HG03060 (cell line): Measurements from ENCODE around the gene CFAP97D1.

Experiments
- ATAC-seq: cut with Tn5 transposase; IDR thresholded peaks from one replicate; pipeline ENCODE4 v1.9.1; 2021; ENCODE audit warnings: low read depth, moderate number of reproducible peaks; ENCODE audit not compliant: unreplicated experiment

The CFAP97D1 gene

DNA sequence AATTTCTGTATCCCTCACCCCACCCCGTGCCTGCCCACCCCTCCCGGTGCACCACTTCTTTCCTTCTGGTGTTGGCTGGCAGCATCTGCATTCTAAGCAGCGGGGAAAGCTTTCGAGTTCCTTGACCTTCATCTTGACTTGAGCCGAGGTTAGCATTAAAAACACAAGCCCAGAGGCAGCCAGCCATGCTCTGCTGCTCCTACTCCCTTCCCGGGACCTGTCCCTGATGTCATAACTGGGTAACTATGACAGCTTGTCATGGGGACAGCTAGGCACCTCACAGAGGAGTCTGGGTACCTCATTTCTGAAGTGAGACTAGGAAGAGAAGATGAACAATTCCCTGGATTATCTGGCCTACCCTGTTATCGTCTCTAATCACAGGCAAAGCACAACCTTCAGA lies at the start of gene CFAP97D1:
Gene CFAP97D1, plus strand, starts transcription at position 301 of the 400 bp plus-strand sequence. Its CDS starts 28 bp downstream, at position 329.
- no peak for ATAC-seq

DNA sequence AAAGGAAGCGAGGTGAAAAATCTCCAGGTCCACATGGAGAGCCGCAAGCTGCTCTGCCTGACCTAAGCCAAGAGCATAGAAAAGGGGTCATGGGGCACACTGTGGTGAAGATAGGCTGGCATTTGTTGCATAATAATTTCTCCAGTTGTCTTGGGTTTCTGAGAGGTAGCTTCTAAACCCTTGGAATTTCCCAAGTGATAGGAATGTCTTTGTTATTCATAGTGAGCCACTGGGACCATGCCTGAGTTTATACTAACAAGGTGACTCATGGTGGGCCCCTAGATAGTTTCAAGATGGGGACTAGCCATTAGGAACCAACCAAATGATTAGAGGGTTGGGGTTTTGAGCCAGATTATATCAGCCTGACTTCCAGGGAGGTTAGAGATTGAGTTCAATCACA lies 47.3 kb upstream of the CFAP97D1 start:
- no peak for ATAC-seq

DNA sequence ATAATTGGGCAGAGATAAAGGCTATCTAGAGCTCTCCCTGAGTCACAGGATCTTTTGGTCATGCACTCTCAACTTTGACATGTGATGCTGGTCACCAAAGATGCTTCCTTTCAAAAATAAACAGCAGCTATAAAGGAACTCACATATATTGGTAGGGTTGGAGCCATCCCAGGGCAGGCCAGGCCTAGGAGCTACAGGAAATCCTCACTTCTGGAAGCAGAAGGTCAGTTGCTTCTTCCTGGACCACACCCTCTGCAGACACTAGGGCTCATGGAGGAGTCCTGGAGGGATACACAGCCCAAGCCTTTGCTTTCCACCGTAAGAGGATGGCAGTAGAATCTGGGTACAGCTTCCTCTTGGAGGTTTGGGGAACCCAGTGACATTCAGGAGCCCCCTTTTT lies 46.3 kb upstream of the CFAP97D1 start:
- no peak for ATAC-seq

DNA sequence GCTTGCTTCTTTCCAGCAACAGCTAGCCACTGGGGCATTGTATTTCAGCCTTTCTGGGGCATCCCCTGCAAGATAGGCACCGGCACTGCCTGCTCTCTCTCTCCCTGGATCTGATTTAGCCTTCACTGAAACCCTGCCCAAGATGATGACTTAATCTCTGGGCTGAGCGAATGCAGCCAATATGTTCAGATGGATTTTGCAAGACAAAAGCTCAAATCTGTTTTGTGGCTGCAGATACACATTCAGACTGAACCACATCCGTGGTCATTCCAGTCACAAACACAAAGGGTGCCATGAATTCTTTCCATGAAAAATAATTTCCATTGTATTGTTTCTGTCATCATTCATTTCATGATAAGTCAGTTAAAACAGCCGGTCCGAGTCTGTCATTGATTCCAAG lies 45.9 kb upstream of the CFAP97D1 start:
- no peak for ATAC-seq

DNA sequence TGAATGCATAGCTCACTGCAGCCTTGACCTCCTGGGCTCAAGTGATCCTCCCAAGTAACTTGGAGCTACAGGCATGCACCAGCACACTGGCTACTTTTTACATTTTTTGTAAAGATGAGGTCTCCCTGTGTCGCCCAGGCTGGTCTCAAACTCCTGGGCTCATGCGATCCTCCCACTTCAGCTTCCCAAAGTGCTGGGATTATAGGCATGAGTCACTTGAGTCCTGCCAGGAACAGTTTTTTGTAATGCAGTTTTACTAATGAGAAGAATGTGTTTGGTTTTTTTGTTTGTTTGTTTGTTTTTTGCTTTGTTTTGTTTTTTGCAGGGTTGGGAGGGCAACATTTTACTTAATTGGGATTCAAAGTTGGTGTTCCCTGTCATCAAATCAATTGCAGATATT lies 43.8 kb upstream of the CFAP97D1 start:
- ATAC-seq = no peak

DNA sequence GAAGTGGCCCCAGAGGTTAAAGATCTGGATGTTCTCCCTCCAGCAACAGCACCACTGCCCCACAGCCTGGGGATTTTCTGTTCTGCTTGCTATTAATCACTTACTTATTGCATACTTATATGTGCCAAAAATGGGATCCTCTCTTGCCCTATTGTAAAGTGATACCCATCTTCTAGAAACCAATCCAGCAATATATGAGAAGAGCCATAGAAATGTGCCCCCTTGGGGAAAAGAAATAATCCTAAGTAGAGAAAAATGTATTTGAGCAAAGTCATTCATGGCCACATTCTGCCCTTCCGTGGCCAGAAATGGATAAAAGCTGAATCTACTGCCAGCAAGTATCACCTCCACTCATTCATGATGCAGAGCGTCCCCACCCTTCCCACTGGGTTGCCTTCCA lies 42.5 kb upstream of the CFAP97D1 start:
- no peak for ATAC-seq

DNA sequence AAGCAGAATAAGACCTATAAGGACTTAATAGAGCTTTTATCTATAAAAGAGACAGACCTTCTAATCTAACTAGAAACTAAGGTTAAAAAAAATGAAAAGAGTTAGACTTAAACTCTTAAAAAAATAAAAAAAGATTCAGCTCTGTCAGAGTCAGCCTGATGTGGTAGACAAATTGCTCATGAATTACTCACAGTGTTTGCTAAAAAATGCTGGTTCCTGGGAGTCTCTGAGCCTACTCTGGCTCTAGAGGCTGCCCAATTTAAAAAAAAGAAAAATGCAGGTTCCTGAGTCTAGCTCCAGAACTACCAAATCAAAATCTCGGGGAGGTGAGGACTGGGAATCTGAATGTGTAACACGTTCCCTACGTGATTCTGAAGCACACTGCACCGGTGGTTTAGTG lies 39.7 kb upstream of the CFAP97D1 start:
- ATAC-seq = no peak

DNA sequence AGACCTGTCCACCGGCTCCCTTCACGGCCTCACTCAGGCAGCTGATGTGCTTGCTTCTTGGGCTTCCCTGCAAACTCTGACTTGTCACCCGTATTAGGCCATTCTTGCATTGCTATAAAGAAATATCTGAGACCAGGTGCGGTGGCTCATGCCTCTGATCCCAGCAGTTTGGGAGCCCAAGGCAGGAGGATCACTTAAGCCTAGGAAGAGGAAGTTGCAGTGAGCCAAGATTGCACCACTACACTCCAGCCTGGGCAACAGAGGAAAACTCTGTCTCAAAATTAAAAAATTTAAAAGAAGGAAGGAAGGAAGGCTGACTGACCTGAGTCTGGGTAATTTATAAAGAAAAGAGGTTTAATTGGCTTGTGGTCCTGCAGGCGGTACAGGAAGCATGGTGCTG lies 38.6 kb upstream of the CFAP97D1 start:
- no peak for ATAC-seq

DNA sequence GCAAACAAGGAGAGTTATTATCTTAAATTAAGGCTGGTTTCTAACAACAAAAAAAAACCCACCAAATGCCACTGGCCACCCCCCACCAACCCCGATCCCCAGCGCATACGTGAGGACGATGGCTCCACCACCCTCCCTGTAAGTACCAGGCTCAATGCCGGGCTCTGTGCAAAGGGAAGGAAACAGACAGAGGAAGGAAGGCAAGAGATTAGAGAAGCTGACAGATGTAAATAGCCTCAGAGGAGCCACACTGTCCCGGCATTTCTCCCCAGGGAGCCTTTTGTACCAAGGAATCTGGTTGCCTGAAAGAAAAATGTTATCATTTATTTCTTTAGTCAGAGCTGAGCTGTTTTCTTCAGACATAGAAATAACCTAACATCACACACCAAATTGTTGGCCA lies 34.7 kb upstream of the CFAP97D1 start:
- ATAC-seq = no peak

DNA sequence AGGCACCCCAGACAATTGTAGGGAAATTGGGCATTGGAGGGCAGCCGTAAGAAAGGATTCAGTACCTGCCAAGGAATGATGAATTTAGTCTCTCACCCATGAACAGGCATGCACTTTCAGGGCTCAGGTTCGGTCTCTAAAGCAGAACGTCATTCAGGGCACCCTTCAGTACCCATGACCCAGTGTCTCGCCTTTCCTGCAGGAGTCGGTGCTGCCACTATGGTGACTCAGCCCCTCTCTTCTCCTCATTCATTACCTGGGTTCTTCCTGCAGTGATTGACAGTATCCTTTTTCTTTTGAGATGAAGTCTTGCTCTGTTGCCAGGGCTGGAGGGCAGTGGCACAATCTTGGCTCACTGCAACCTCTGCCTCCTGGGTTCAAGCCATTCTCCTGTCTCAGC lies 30.1 kb upstream of the CFAP97D1 start:
- no peak for ATAC-seq

DNA sequence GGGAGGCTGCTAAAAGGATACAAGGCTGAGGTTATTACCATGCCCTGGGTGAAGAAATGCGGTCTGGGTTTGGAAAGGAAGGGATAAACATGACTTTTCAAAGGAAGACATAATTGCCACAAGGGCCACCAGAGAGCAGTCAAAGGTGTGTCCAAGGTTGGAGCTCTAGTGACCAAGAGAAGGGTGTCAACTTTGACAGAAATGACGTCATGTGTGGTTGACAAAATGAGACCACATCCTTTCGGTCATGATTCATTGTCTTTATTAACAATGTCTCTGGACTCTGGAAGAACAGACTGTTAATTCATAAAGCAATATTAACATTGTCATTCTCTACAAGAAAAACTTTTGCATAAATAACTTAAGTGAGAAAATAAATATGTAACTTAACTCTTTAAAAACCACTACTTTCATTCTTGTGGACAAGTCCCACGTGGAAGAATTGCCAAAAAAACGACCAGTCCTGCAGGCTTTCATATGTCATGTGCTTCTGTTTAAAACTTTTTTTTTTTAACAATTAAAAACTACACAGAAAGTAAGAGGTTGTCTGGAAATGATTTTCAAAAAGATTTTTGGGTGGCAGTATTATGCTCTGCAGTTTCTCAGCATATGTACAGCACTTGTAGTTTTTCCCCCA lies 26.6 kb upstream of the CFAP97D1 start:
- ATAC-seq = no peak

DNA sequence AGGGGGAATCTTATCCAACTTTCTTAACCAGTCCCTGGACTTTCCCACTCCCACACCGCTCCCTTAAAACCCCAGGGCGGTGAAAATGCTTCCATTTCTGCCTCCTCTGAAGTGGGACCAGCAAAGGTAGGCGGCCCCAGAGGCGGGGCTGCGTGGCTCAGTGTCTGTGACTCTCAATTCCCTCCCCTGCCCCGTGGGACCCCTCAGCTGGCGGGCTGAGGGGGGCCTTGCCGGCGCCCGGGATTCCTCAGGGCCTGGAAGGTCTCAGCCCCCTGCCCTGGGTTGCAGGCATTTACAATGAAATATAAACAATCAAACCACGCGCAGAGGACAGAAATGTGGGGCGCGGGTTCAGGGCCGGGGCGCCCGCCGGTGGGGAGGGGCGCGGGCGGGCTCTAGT lies 25.3 kb upstream of the CFAP97D1 start:
- ATAC-seq = no peak

DNA sequence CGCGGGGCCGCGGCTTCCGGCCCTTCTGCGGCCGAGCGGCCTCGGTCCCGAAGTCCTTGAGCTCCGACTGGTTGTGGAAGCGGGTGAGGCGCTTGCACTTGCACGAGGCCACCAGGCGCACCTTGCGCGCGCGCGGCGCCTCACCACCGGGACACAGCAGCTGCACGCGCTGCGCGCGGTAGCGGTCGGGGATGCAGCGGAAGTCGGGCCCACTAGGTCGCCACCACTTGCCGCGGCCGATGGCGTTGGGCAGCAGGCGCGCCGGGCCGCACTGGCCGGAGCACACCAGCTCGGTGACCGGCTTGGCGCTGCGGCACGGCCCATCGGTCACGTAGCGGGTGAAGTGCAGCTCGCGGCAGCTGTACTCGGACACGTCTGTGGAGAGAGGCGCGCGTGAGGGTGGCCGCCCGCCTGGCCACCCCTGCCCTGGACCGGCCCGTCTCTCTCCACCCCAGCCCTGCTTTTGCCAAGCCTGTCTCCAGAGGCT lies 24.8 kb upstream of the CFAP97D1 start:
- ATAC-seq = no peak

DNA sequence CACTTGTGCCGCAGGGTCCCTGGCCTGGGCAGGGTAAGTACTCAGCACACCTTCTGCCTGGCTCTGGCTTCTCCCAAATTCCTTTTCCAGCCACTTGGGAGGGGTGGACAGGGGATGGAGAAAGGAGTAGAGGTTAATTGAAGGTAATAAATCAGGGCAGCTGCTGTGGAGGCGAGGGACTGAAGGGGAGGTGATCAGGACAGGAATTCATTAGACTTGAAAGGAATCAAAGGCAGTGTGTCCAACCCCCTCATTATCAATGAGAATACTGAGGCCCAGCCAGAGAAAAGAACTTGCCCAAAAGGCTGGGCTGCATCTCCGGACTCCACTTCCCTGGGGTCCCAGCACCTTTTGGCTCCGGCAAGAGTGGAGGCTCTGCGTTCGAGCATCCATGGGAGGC lies 24.0 kb upstream of the CFAP97D1 start:
- no peak for ATAC-seq

DNA sequence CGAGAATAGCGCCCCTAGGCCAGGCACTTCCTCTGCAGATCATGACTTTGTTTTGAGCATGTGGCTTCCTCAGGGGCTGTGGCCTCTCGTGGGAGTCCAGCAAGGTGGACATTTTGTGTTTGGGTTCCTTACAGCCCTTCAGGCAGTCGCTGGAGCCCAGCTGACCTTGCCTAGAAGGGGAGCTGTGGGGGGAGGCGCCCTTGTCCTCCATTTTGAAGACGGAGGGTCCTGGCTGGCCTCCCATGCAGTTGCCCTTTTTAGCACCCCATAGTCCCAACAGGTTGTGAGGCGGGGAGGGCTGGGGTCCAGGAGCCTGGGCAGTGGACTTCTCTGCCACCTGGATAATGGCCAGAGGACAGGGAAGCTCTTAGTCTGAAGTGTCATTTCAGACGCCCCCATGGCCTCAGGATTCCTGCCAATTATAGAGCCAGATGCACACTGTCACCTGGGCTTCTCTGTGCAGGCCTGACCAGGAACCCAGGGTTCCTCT lies 23.0 kb upstream of the CFAP97D1 start:
- ATAC-seq = no peak

DNA sequence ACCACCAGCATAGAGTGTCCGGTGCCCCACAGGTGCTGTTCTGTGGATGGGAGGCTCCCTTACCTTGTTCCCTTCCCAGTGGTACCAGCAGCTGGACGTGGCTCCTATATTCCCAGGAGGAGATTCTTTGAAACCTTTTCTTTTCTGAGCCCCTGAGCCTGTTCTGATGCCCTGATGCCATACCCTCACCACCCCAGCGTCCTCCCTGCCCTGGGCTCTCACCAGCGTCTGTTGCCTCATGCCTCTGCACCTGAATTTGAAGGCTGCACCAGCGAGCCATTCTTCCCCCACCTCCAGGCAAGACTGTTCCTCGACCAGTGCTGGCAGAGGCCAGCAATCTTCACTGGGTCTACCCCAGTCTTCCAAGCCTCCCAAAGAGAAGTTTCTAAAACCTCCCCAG lies 22.1 kb upstream of the CFAP97D1 start:
- ATAC-seq = no peak

DNA sequence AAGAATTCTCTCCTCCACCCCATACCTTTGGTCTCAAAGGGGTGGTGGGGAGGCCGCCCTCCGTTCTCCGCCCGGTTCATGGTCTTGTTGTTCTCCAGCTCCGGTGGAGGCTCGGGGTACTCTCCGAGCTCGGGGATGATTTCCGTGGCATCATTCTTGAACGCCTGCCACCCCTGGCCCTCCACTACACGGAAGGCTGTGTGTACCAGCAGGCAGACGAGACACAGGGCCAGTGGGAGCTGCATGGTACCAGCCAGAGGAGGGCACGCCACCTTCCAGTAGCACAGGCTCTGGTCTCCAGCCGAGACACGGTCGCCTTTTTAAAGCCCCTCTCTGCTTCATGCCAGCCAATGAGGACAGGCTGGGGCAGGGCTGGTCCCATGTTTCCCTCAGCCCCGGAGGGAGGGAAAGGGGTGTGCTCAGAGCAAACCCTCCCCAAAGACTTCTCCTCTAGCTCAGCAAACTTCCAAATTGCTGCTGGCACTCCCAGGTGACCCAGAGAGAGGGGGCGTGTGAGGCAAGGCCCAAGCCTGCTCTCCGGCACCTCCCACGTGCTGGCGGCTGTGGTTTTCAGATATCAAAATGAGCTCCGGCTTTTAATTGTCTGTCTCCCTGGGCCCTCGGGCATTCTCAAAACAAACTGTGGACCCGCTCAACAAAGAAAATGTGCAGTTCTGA lies 21.6 kb upstream of the CFAP97D1 start, which contains the start of gene SOST:
Gene SOST, minus strand, starts transcription at position 295 of the 678 bp plus-strand sequence. Its CDS starts 50 bp downstream, at position 245.
- no peak for ATAC-seq

DNA sequence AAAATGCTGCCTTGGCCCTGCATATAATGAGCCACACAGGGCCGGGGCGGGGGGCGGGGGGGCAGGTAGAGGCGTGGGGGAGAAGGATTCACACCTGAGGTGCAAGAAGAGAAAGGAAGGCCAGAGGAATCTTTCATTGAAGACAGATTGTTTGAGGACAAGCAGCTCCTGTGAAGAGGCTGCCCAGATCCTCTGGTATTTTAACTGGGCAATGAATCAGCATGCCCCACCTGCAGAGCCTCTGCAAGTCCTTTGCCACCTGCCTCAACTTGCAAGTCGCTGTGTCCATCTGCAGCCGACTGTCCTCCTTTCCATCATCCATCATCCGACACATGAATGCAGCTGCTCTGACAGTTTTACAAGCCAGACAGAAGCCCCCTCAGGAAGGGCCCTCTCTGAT lies 20.4 kb upstream of the CFAP97D1 start:
- ATAC-seq = no peak

DNA sequence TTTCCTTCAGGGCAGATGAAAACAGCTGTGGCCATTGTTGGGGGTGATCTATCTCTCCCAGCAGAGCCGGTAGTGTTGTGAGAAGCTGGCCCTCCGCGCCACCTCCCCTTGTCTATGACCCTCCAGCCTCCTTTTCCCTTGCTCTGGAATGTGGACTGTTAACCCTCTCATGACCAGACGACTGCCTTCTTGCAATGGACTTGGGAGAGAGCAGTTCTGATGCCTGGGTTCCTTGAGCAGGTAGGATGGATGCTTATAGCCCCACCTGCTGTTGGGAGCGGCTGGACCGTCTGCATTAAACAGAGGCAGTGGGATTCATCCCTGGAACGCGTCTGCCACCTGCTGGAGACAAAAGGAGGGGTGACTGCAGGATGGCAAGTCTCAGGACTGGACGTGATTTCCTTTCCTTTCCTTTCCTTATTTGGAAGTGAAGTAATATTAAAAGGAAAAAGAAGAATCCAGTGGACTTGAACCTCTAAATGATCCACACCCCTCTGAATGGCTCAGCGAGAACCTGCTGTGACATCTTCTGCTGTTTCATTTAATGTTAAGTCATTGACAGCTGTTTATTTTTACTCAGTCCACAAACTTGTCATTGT lies 19.9 kb upstream of the CFAP97D1 start:
- no peak for ATAC-seq

DNA sequence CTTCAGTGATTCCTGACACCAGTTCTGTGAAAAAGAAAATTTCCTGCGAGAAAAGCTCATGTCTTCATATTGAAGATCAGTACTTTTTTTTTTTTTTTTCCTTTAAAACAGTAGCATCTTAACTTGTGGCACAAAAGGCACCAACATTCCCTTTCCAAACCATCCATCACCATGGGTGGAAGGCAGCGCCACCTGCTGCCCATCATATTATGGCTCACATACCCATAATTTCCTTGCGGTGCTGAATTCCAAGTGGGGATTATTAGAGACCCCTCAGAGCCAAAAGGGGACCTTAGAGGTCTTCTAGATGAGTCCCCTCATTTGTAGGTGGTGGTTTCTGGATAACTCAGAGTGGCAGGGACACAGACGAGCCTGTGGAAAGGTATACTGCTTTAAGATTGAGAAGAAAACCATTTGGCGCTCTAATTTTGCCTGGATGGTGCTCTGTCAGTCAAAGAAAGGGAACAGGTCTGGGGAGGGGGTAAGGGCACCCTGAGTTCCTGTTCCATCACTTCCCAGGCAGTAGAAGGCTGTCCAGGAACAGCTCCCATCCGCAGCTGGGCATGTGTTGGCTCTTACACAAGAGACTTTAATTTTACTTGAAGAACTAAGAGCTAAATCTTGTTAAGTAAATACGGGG lies 13.7 kb upstream of the CFAP97D1 start:
- ATAC-seq = no peak

DNA sequence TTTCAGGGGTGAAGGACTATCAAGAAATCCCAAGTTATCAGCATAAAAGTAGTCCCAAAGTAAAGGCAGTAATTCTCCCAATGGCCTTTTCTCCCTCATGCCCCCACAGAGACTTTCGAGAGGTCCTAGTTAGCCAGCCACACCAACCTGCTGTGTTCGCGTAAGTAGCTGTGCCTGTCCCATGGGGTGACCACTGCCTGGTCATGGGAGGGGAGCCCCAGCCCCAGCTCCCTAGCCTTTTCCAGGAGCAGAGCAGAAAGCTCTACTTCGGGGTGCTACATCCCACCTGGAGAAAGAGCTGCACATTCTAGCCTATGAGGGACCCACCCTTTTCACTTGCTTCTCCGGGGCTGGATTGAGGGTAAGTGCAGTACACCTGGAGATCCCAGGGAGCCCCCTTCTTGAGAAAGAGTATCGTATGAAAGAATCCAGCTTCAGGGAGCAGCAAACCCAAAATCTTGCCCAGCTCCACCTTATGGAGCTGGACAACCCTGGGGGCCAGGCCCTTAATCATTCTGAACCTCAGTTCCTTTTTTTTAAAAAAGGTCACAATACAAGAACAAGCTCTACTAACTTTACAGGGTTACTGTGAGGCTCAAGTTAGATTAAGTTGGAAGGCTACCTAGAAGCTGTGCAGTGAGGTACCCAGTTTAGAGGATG lies 13.1 kb upstream of the CFAP97D1 start:
- no peak for ATAC-seq
